Mesodermal cell (in vitro differentiated cells): ENCODE results near the gene PHACTR3. TPM values are rescaled to one million over a fixed set of nuclear protein-coding genes. Genes with fewer than 3 reads are reported as not detected.
"Not testable (repeated sequence)": the region's sequence is repeated elsewhere in the genome, so short reads cannot be mapped to it uniquely, and the experiment has no call there.

Source experiments
- H3K27ac ChIP-seq: 2 replicates; pipeline ENCODE4 v1.7.0; 2013; ENCODE audit warnings: mild to moderate bottlenecking, low read depth, low read length, moderate library complexity; ENCODE audit not compliant: severe bottlenecking
- H3K36me3 ChIP-seq: 2 replicates; pipeline ENCODE4 v1.7.1; 2013; ENCODE audit warnings: mild to moderate bottlenecking, low read length, moderate library complexity; ENCODE audit not compliant: control insufficient read depth, insufficient read depth
- H3K4me1 ChIP-seq: one replicate; pipeline ENCODE4 v1.7.1; 2013; ENCODE audit warnings: mild to moderate bottlenecking, low read length; ENCODE audit not compliant: insufficient read depth, control insufficient read depth, poor library complexity, severe bottlenecking
- H3K4me3 ChIP-seq: 2 replicates; pipeline ENCODE4 v1.7.0; 2013; ENCODE audit warnings: low read length, control low read depth, mild to moderate bottlenecking; ENCODE audit not compliant: insufficient read depth, poor library complexity, severe bottlenecking; ENCODE audit errors: extremely low read depth
- H3K9me3 ChIP-seq: 2 replicates; pipeline ENCODE4 v1.7.1; 2013; ENCODE audit warnings: mild to moderate bottlenecking, low read length, moderate library complexity; ENCODE audit not compliant: control insufficient read depth
- WGBS, 2 experiments: methylation state at CpG; one replicate each; pipeline ENCODE4 v1.1.5; 2013; ENCODE audit warnings: missing lambda C conversion rate in 2 of 2; ENCODE audit not compliant: insufficient coverage in 2 of 2; 5-methylcytosine and 5-hydroxymethylcytosine counted together
- polyA plus RNA-seq, 2 experiments: library from polyadenylated mRNA; stranded (reverse); fragments of 50-300 nt; gene quantifications; one replicate each; pipeline ENCODE4 v1.2.3, GENCODE V29; 2013

PHACTR3 gene
- polyA plus RNA-seq (2013, experiment 1 of 2) = 2.0 TPM
- polyA plus RNA-seq (2013, experiment 2 of 2) = 2.0 TPM

GRCh38 chr20:59603781-59604541, at the start of gene PHACTR3:
Gene PHACTR3 (plus strand): TSS chr20:59604540. CDS start chr20:59605015, 475 bp downstream.
- H3K36me3 ChIP-seq = no peaks in the 10 kb centered on the region
- WGBS, 2 experiments = 23 to 26% methylated on average over 20 to 29 of the region's 40 CpGs
- peak within 1 kb of the TSS; percentile 8 for H3K4me3 ChIP-seq
- H3K27ac ChIP-seq = peak within 1 kb of the TSS; percentile 45
- H3K4me1 ChIP-seq = no peaks in the 10 kb centered on the region
- no peaks in the 10 kb centered on the region for H3K9me3 ChIP-seq

GRCh38 chr20:59557733-59558529, 46.4 kb upstream of the PHACTR3 start:
- not testable (repeated sequence) for H3K36me3 ChIP-seq, H3K4me1 ChIP-seq, H3K27ac ChIP-seq, H3K9me3 ChIP-seq, H3K4me3 ChIP-seq
- WGBS, 2 experiments = 89 to 91% methylated on average over 17 to 23 of the region's 26 CpGs

- H3K9me3 ChIP-seq = no peaks in the 10 kb centered on the region
- H3K4me1 ChIP-seq = no peaks in the 10 kb centered on the region
- no peak overlapping the region for H3K27ac ChIP-seq
- 79 to 81% methylated on average over 13 to 14 of the region's 14 CpGs for WGBS, 2 experiments
- no peaks in the 10 kb centered on the region for H3K36me3 ChIP-seq
- H3K4me3 ChIP-seq = no peak overlapping the region
Observed at GRCh38 chr20:59559024-59559817, 45.1 kb upstream of the PHACTR3 start.

- WGBS, 2 experiments = 73 to 82% methylated on average over 5 to 6 of the region's 7 CpGs
- H3K4me1 ChIP-seq = no peaks in the 10 kb centered on the region
- no peak overlapping the region for H3K27ac ChIP-seq
- H3K9me3 ChIP-seq = no peaks in the 10 kb centered on the region
- no peaks in the 10 kb centered on the region for H3K36me3 ChIP-seq
- H3K4me3 ChIP-seq = no peak overlapping the region
Observed at GRCh38 chr20:59559863-59560262, 44.5 kb upstream of the PHACTR3 start.

GRCh38 chr20:59560588-59561227, 43.6 kb upstream of the PHACTR3 start:
- no peak overlapping the region for H3K4me3 ChIP-seq
- WGBS, 2 experiments = 60 to 77% methylated on average over 2 to 3 of the region's 7 CpGs
- H3K4me1 ChIP-seq = no peaks in the 10 kb centered on the region
- no peak overlapping the region for H3K27ac ChIP-seq
- H3K9me3 ChIP-seq = no peaks in the 10 kb centered on the region
- H3K36me3 ChIP-seq = no peaks in the 10 kb centered on the region

GRCh38 chr20:59561228-59561605, 43.1 kb upstream of the PHACTR3 start:
- Histone ChIP-seq H3K36me3 (no peaks in the 10 kb centered on the region), H3K4me1 (no peaks in the 10 kb centered on the region), H3K4me3 (no peak overlapping the region), H3K27ac (no peak overlapping the region), H3K9me3 (no peaks in the 10 kb centered on the region)
- 82 to 87% methylated on average over 4 of the region's 4 CpGs for WGBS, 2 experiments

- Histone ChIP-seq H3K4me3 (no peak overlapping the region), H3K4me1 (no peaks in the 10 kb centered on the region), H3K9me3 (no peaks in the 10 kb centered on the region), H3K36me3 (no peaks in the 10 kb centered on the region), H3K27ac (no peak overlapping the region)
- 71 to 82% methylated on average over 2 to 4 of the region's 5 CpGs for WGBS, 2 experiments
Observed at GRCh38 chr20:59561614-59562277, 42.6 kb upstream of the PHACTR3 start.

GRCh38 chr20:59564171-59564570, 40.2 kb upstream of the PHACTR3 start:
- H3K4me3 ChIP-seq = no peak overlapping the region
- WGBS, 2 experiments = 79 to 85% methylated on average over 8 to 10 of the region's 12 CpGs
- no peaks in the 10 kb centered on the region for H3K9me3 ChIP-seq
- no peak overlapping the region for H3K27ac ChIP-seq
- no peaks in the 10 kb centered on the region for H3K36me3 ChIP-seq
- no peaks in the 10 kb centered on the region for H3K4me1 ChIP-seq

GRCh38 chr20:59564943-59565342, 39.4 kb upstream of the PHACTR3 start:
- H3K36me3 ChIP-seq = no peaks in the 10 kb centered on the region
- H3K4me3 ChIP-seq = no peak overlapping the region
- no peaks in the 10 kb centered on the region for H3K4me1 ChIP-seq
- no peaks in the 10 kb centered on the region for H3K9me3 ChIP-seq
- 65 to 85% methylated on average over 1 of the region's 1 CpG for WGBS, 2 experiments
- no peak overlapping the region for H3K27ac ChIP-seq
